Stimulated activated CD4-positive, alpha-beta T cell treated with anti-CD3 and anti-CD28 coated beads, Interleukin-15, amount 100 ng/mL, for 24 hours (primary cell): ENCODE measurements around the gene ST8SIA6.
"Not testable (repeated sequence)": the region's sequence is repeated elsewhere in the genome, so short reads cannot be mapped to it uniquely, and the experiment has no call there.

Source experiments
- DNase-seq: peaks from one replicate; pipeline ENCODE4 v3.0.0-alpha.2; 2020

ST8SIA6 gene

GRCh38 chr10:17454161-17455014 lies at the start of gene ST8SIA6:
ST8SIA6 (minus strand) TSS chr10:17454595; CDS start chr10:17454255, 340 bp downstream.
- DNase-seq, result peak; percentile 67

- DNase-seq, result no peak
Measured at GRCh38 chr10:17503795-17504194, 49.4 kb upstream of the ST8SIA6 start.

GRCh38 chr10:17502814-17503213 lies 48.4 kb upstream of the ST8SIA6 start:
- DNase-seq, result no peak

- DNase-seq, result not testable (repeated sequence)
Measured at GRCh38 chr10:17499014-17499413, 44.6 kb upstream of the ST8SIA6 start.

GRCh38 chr10:17497446-17498030 lies 43.1 kb upstream of the ST8SIA6 start:
- no peak for DNase-seq

GRCh38 chr10:17494626-17495260 lies 40.3 kb upstream of the ST8SIA6 start:
- DNase-seq, result no peak

GRCh38 chr10:17488848-17489247 lies 34.5 kb upstream of the ST8SIA6 start:
- DNase-seq, result no peak

GRCh38 chr10:17483079-17483478 lies 28.7 kb upstream of the ST8SIA6 start:
- DNase-seq, result no peak

- no peak for DNase-seq
Measured at GRCh38 chr10:17479822-17480221, 25.4 kb upstream of the ST8SIA6 start.

GRCh38 chr10:17479015-17479615 lies 24.7 kb upstream of the ST8SIA6 start:
- DNase-seq, result no peak

GRCh38 chr10:17476073-17476472 lies 21.7 kb upstream of the ST8SIA6 start:
- DNase-seq, result no peak

- no peak for DNase-seq
Measured at GRCh38 chr10:17475661-17476060, 21.3 kb upstream of the ST8SIA6 start.

- no peak for DNase-seq
Measured at GRCh38 chr10:17474595-17475323, 20.4 kb upstream of the ST8SIA6 start.

- DNase-seq, result no peak
Measured at GRCh38 chr10:17473228-17473950, 19.0 kb upstream of the ST8SIA6 start.

- no peak for DNase-seq
Measured at GRCh38 chr10:17472481-17473227, 18.3 kb upstream of the ST8SIA6 start.

GRCh38 chr10:17470246-17470645 lies 15.9 kb upstream of the ST8SIA6 start:
- no peak for DNase-seq

- DNase-seq, result no peak
Measured at GRCh38 chr10:17465328-17466125, 11.1 kb upstream of the ST8SIA6 start.

GRCh38 chr10:17464545-17464944 lies 10.2 kb upstream of the ST8SIA6 start:
- DNase-seq, result no peak

- no peak for DNase-seq
Measured at GRCh38 chr10:17460756-17461155, 6.4 kb upstream of the ST8SIA6 start.

GRCh38 chr10:17457083-17457482 lies 2.7 kb upstream of the ST8SIA6 start:
- DNase-seq, result no peak
